HG02852 (cell line): ENCODE measurements around the gene DDX60.
"Not testable (repeated sequence)": the region's sequence is repeated elsewhere in the genome, so short reads cannot be mapped to it uniquely, and the experiment has no call there.

ENCODE experiments used
- ATAC-seq: cut with Tn5 transposase; IDR thresholded peaks from one replicate; pipeline ENCODE4 v1.9.1; 2021; ENCODE audit warnings: mild to moderate bottlenecking, moderate library complexity; ENCODE audit not compliant: unreplicated experiment

Gene DDX60, protein sequence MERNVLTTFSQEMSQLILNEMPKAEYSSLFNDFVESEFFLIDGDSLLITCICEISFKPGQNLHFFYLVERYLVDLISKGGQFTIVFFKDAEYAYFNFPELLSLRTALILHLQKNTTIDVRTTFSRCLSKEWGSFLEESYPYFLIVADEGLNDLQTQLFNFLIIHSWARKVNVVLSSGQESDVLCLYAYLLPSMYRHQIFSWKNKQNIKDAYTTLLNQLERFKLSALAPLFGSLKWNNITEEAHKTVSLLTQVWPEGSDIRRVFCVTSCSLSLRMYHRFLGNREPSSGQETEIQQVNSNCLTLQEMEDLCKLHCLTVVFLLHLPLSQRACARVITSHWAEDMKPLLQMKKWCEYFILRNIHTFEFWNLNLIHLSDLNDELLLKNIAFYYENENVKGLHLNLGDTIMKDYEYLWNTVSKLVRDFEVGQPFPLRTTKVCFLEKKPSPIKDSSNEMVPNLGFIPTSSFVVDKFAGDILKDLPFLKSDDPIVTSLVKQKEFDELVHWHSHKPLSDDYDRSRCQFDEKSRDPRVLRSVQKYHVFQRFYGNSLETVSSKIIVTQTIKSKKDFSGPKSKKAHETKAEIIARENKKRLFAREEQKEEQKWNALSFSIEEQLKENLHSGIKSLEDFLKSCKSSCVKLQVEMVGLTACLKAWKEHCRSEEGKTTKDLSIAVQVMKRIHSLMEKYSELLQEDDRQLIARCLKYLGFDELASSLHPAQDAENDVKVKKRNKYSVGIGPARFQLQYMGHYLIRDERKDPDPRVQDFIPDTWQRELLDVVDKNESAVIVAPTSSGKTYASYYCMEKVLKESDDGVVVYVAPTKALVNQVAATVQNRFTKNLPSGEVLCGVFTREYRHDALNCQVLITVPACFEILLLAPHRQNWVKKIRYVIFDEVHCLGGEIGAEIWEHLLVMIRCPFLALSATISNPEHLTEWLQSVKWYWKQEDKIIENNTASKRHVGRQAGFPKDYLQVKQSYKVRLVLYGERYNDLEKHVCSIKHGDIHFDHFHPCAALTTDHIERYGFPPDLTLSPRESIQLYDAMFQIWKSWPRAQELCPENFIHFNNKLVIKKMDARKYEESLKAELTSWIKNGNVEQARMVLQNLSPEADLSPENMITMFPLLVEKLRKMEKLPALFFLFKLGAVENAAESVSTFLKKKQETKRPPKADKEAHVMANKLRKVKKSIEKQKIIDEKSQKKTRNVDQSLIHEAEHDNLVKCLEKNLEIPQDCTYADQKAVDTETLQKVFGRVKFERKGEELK (N-terminal part only)

DNA sequence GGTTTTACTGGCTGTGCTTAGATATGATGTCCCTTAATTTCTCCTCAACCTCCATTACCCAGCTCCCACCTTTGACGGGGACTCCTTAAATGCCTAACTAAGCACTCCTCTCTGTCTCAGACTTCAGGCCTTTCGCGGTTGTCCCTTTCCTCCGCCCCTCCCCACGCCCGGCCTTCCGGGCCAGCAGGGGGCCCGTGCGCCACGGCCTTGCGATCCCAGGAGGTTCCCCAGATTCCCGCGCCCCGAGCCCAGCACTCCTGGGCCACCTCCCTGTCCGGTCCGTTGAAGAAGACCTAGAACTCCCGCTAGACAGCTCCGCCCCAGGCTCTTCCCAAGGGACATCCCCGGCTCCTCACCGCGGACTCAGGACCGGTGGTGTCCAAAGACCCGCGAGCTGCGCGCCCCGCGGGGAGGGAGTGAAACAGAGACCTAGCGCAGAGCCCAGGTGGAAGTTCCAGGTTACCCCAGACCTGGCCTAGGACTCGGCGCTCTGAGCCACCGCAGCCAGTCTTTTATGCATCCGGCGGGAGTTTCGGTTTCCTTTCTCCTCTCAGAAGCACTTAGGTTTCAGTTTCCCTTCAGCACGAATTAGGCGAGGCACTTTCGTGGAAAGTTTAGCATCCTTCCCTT, at the start of gene DDX60:
Gene DDX60, minus strand, starts transcription at position 487 of the 630 bp plus-strand sequence. CDS start 7,493 bp downstream, outside the sequence.
- peak; percentile 99 for ATAC-seq

DNA sequence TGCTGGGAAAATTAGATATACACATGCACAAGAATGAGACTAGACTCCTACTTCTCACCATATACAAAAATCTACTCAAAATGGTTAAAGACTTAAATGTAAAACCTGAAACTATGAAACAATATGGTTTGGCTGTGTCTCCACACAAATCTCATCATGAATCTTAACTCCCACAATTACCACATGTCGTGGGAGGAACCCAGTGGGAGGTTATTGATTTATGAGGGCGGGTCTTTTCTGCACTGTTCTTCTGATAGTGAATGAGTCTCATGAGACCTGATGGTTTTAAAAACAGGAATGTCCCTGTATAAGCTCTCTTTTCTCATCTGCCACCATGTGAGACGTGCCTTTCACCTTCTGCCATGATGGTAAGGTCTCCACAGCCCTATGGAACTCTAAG, 48.5 kb upstream of the DDX60 start:
- ATAC-seq: no peak

GRCh38 chr4:168362025-168362401, 43.5 kb upstream of the DDX60 start:
- ATAC-seq: no peak

- ATAC-seq: peak; percentile 72
Observed at GRCh38 chr4:168361365-168362024, 42.9 kb upstream of the DDX60 start.

GRCh38 chr4:168360271-168360670, 41.7 kb upstream of the DDX60 start:
- ATAC-seq: no peak

- no peak for ATAC-seq
Observed at GRCh38 chr4:168357941-168358340, 39.4 kb upstream of the DDX60 start.

DNA sequence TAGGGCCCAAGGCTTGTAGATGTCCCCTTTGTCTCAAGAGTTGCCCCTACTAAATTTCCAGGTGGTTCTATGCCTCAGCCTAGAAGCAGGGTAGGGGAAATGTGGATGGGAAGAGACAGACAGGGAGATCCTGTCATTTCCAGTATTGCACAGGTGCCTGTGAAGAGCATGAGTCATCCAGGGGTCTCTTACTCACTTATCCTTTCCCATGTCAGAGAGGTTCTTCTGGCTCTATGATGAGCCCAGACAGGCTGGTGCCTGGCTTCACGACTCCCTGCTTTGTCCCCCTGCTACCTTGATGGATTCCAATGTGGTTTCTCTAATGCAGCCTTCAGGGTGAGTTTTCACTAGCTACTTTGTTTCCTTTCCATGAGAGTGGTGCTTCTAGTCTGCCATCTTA, 35.2 kb upstream of the DDX60 start:
- ATAC-seq: no peak

DNA sequence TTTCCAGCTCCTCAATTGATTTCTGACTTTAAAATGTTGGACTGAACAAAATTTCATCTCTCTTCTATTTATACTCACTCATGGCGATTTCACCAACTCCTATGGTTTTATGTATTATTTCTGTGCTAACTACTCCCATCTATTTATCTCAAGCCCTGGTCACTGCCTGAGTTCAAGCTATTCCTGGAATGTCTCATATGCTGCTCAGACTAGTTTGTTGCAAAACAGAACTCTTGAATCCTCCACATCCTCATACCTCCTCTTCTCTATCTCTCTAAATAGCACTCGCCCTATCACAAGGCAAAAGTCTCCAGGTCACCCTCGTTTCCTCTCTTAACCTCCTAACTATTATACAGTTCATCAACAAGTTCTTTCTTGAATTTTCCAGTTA, 19.0 kb upstream of the DDX60 start:
- no peak for ATAC-seq

GRCh38 chr4:168336837-168337549, 18.4 kb upstream of the DDX60 start:
- ATAC-seq: no peak

DNA sequence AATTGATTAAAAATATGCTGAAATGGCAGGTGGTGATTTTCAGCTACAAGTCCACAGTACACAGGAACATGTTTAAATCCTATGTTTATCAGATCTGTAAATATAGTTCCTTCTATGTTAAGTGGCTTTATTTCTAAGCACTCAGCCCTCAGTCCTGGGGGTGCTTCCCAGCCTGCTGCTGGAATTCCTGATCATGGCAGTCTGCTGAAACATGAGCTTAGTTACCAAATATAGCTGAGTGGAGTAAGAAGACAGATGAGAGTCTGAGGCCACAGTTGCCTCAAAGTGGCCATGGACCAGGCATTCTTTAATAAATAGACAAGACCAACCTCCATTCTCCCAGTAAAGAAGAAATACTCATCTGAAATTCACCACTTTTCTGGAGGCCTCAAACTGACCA, 17.1 kb upstream of the DDX60 start:
- no peak for ATAC-seq

DNA sequence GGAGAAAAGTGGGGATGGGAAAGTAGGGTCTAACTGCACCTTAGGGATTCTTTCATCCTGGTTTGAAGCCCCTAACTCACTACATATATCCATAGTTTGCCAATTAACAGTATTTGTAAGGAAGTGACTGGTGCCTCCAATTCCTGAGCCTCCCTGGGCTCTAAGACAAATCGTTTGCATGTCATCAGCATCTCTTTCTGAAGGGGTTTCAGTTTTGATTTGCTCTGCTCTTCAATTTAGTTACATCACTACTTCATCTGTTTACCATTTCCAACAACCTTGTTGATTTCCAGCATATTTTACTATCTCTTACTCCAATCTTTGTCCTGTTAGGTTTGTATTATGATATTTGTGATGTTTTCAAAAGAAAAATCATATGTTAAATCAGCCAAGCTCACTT, 15.5 kb upstream of the DDX60 start:
- ATAC-seq: no peak

GRCh38 chr4:168330575-168330974, 12.0 kb upstream of the DDX60 start:
- ATAC-seq: not testable (repeated sequence)

DNA sequence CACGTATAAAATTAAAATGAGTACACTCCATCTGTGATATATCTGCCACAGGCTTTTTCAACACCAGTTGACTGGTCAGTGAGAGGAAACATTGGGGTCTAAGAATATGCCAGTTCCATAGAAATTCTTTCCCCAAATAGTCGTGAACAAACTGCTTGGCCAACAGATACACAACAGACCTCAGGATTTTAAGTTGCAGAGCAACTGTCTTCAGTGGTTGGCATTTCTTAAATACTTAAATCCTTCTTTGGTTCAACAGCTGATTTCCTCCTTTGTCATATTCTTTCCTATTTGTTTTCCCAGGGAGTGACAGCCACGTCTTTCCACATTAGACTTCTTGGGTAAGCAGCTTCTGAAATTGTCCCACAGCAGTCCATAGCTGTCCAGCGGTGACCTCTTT, 7.0 kb upstream of the DDX60 start:
- ATAC-seq: no peak

DNA sequence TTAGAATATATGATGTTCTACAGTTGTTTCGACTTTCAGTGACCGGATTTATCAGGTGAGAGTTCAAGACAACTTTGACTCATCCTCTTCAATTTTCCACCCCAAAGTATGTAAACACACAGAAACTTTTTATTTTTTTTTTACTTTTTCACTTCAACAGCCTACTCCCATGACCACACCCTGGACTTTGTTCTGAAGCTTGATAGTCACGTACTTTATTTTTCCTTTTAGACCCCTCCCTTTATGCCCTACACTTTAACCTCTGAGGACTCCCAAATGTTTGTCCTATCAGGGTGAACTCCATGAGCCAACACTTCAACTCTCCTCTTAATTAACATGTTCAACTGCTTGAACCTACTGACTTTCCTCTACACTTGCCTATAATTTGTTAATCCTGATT, 2.5 kb upstream of the DDX60 start:
- no peak for ATAC-seq

GRCh38 chr4:168319486-168320019, 1.0 kb upstream of the DDX60 start:
- no peak for ATAC-seq

DNA sequence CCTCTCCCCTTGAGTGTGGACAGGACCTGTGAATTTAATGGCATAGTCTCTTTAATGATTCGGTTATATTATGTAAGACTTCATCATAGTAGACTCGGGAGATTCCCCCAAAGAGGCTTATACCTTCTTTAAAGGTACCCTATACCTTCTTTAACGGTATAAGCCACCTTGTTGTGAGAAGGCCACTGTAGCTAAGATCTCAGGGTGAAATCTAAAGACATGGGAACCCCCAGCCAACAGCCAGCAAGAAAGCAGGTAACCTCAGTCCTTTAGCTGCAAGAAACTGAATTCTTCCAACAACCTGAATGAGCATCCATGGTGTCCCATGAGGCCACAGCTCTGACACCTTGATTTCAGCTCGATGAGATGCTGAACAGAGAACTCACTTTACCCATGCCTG, 931 bp downstream of the DDX60 start:
- ATAC-seq: no peak

DNA sequence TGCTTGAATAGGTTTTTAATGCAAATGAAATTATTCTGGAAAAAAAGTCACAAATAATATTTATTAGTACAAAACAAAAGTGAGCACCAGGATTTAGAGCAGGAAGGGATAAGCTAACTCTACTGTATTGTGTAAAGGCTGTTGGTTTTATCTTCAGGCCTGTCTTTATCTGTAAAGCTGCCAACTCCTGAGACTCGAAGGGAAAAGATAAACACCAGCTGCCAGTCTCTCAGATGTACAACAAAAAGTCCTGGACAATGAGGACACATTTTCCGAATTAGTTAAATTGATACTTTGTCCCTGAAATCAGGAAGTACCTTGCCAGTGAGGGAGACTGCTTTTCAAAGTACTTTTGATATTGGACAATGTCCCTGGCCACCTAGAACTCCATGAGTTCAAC, 8.8 kb downstream of the DDX60 start:
- no peak for ATAC-seq

DNA sequence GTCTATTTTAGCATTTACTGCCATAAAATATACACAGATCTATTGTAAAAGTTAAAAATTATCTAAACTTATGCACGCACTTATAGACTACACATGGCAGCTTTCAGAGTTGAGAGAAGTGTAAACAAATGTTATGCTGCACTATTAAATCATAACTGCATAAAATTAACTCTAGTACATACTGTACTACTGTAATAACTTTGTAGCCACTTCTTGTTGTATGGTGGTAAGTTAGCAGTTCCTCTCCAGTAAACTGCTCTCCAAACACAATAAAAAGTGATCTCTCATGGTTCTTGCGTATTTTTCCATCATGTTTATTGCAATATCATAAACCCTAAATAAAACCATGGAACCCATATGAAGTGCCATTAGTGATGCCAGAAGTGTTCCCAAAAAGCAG, 9.6 kb downstream of the DDX60 start:
- no peak for ATAC-seq

- ATAC-seq: no peak
Observed at GRCh38 chr4:168306476-168306875, 12.1 kb downstream of the DDX60 start.
